Mesothelial cell of epicardium (in vitro differentiated cells): ENCODE measurements around the gene AUTS2. TPM values are rescaled to one million over a fixed set of nuclear protein-coding genes. Genes with fewer than 3 reads are reported as not detected.
A peak's percentile ranks its signal among the peaks of the same experiment; 100 is the strongest.

Experiments
- DNase-seq, 2 experiments: peaks; one replicate each; pipeline ENCODE4 v3.0.0; 2021; ENCODE audit warnings: low spot score in 2 of 2; ENCODE audit not compliant: unreplicated experiment in 2 of 2
- H3K27ac Mint-ChIP-seq: 2 replicates; pipeline ENCODE4 v1.8.0; 2021; ENCODE audit warnings: mixed read lengths
- H3K27me3 Mint-ChIP-seq: 2 replicates; pipeline ENCODE4 v1.8.0; 2021; ENCODE audit warnings: low read depth, mixed read lengths
- H3K36me3 Mint-ChIP-seq: 2 replicates; pipeline ENCODE4 v1.8.0; 2021; ENCODE audit warnings: mixed read lengths
- H3K4me1 Mint-ChIP-seq: 2 replicates; pipeline ENCODE4 v1.8.0; 2021; ENCODE audit warnings: mixed read lengths
- H3K4me3 Mint-ChIP-seq: 2 replicates; pipeline ENCODE4 v1.8.0; 2021; ENCODE audit warnings: mild to moderate bottlenecking, moderate library complexity, mixed read lengths
- H3K9me3 Mint-ChIP-seq: 2 replicates; pipeline ENCODE4 v1.8.0; 2021; ENCODE audit warnings: mixed read lengths
- CTCF ChIP-seq: fragments of 200-600 bp; sonication (generic); IDR thresholded peaks from one replicate; pipeline ENCODE4 v1.5.0; 2021; ENCODE audit warnings: antibody characterized with exemption; ENCODE audit not compliant: unreplicated experiment
- total RNA-seq: library from RNA; stranded (reverse); gene quantifications from 3 replicates; pipeline ENCODE4 v1.2.1, GENCODE V29; 2021

The AUTS2 gene
- total RNA-seq, 1 donor from 2014 or later, result 135 TPM

GRCh38 chr7:69885431-69885830 lies 287.2 kb downstream of the AUTS2 start:
- Mint-ChIP-seq H3K9me3 (no peaks in the 10 kb centered on the region), H3K27me3 (no peaks in the 10 kb centered on the region), H3K27ac (no peak overlapping the region), H3K36me3 (no peaks in the 10 kb centered on the region), H3K4me3 (no peak overlapping the region), H3K4me1 (peaks cover 44% of the 10 kb centered on the region)
- no peak for TF ChIP-seq CTCF
- no peak for DNase-seq

DNA sequence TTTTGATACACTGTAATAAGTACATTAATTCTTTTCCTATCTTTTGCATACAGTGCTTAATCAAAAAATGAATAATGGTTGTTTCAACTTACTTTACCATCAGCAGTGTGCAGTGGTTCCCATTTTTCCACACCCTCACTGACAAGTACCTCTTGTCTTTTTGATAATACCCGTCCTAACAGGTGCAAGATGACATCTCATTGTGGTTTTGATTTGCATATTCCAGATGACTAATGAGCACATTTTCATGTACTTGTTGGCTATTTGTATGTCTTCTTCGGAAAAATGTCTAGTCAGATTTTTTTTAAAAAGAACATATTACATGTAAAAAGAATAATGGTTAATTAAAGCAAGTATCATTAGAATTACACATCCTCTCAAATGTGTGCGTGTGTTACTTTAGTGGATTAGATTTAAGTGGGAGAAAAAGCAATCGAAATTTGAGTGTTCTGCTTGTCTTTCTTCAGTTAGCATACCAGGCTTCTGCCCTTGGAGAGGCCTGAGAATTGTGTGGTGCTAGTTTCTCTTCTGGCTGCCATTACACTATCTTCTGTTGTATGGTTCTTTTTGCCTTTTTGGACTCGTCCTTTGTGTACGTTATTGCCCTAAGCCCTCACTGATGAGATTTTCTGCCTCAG lies 291.2 kb downstream of the AUTS2 start:
- Mint-ChIP-seq H3K9me3 (peaks cover 4% of the 10 kb centered on the region), H3K36me3 (no peaks in the 10 kb centered on the region), H3K27me3 (no peaks in the 10 kb centered on the region), H3K27ac (peak overlapping the region; percentile 70), H3K4me1 (peaks cover 27% of the 10 kb centered on the region), H3K4me3 (no peak overlapping the region)
- TF ChIP-seq CTCF, result no peak
- DNase-seq, result no peak

- Mint-ChIP-seq H3K27ac (peak overlapping the region; percentile 70), H3K9me3 (peaks cover 4% of the 10 kb centered on the region), H3K4me3 (no peak overlapping the region), H3K36me3 (no peaks in the 10 kb centered on the region), H3K27me3 (no peaks in the 10 kb centered on the region), H3K4me1 (peaks cover 22% of the 10 kb centered on the region)
- no peak for DNase-seq
- TF ChIP-seq CTCF, result no peak
Measured at GRCh38 chr7:69889976-69890351, 291.7 kb downstream of the AUTS2 start.

- peaks cover 17% of the 10 kb centered on the region for H3K4me1 Mint-ChIP-seq
- H3K36me3 Mint-ChIP-seq, result no peaks in the 10 kb centered on the region
- peaks cover 9% of the 10 kb centered on the region for H3K9me3 Mint-ChIP-seq
- H3K27me3 Mint-ChIP-seq, result no peaks in the 10 kb centered on the region
- no peak overlapping the region for H3K4me3 Mint-ChIP-seq
- H3K27ac Mint-ChIP-seq, result no peak overlapping the region
- TF ChIP-seq CTCF, result no peak
- DNase-seq, result no peak
Measured at GRCh38 chr7:69892790-69893189, 294.5 kb downstream of the AUTS2 start.

DNA sequence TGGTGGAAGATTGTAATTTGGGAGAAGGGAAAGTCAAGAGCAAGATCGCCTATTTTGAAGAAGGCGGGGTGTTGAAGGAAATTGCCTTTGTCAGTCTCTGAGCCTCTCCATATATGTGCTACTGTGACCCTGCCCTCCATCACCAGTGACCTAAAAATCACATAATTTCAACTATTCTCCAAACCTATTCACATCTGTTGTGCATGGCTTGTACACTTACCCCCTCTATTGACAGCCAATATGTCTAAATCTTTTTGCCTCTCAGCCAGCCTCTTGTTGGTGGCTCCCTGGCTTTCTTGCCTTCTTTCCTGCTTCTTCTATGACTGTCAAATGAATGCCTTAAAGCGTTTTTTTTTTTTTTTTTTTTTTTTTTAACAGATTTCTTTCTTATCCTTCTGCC lies 295.6 kb downstream of the AUTS2 start:
- TF ChIP-seq CTCF, result no peak
- no peaks in the 10 kb centered on the region for H3K27me3 Mint-ChIP-seq
- H3K36me3 Mint-ChIP-seq, result no peaks in the 10 kb centered on the region
- peaks cover 17% of the 10 kb centered on the region for H3K4me1 Mint-ChIP-seq
- H3K4me3 Mint-ChIP-seq, result no peak overlapping the region
- DNase-seq, result no peak
- no peak overlapping the region for H3K27ac Mint-ChIP-seq
- H3K9me3 Mint-ChIP-seq, result peaks cover 9% of the 10 kb centered on the region

- no peaks in the 10 kb centered on the region for H3K27me3 Mint-ChIP-seq
- peaks cover 9% of the 10 kb centered on the region for H3K9me3 Mint-ChIP-seq
- no peaks in the 10 kb centered on the region for H3K36me3 Mint-ChIP-seq
- no peak overlapping the region for H3K4me3 Mint-ChIP-seq
- no peak for TF ChIP-seq CTCF
- no peak for DNase-seq
- H3K4me1 Mint-ChIP-seq, result peaks cover 15% of the 10 kb centered on the region
- no peak overlapping the region for H3K27ac Mint-ChIP-seq
Measured at GRCh38 chr7:69895446-69895845, 297.2 kb downstream of the AUTS2 start.
